Lung (tissue), 12 donors: Measurements from ENCODE around the gene BCAP31. TPM values are rescaled to one million over a fixed set of nuclear protein-coding genes. Genes with fewer than 3 reads are reported as not detected.
"Not testable (repeated sequence)": the region's sequence is repeated elsewhere in the genome, so short reads cannot be mapped to it uniquely, and the experiment has no call there.

Experiments used
- ATAC-seq: fragments of 200-7000 bp; cut with Tn5 transposase; one replicate; pipeline ENCODE4 v1.9.1; 2020; ENCODE audit warnings: moderate number of reproducible peaks; ENCODE audit not compliant: insufficient read depth, low FRiP score
- DNase-seq, 3 donors: peaks; one replicate each; pipeline ENCODE4 v3.0.0-alpha.2; 2013 to 2017
- H3K27ac ChIP-seq, 2 donors: one replicate each; pipeline ENCODE4 v1.5.1; 2013; ENCODE audit warnings: mild to moderate bottlenecking in 2 of 2, moderate library complexity in 2 of 2, control low read depth in 1 of 2, inconsistent platforms in 1 of 2, low read depth in 1 of 2, low read length in 1 of 2
- H3K27me3 ChIP-seq, 3 donors: one replicate each; pipeline ENCODE4 v1.5.1; 2013; ENCODE audit warnings: low read length in 2 of 3; ENCODE audit not compliant: control insufficient read depth in 3 of 3, insufficient read depth in 3 of 3
- H3K36me3 ChIP-seq, 4 donors: one replicate each; pipeline ENCODE4 v1.5.1; 2013; ENCODE audit warnings: low read length in 4 of 4, mild to moderate bottlenecking in 1 of 4, moderate library complexity in 1 of 4; ENCODE audit not compliant: control insufficient read depth in 4 of 4, insufficient read depth in 4 of 4
- H3K4me1 ChIP-seq, 5 donors: one replicate each; pipeline ENCODE4 v1.5.1; 2013; ENCODE audit warnings: low read length in 5 of 5, mild to moderate bottlenecking in 2 of 5, moderate library complexity in 1 of 5; ENCODE audit not compliant: control insufficient read depth in 5 of 5, insufficient read depth in 5 of 5
- H3K4me3 ChIP-seq: one replicate; pipeline ENCODE4 v1.5.1; 2013; ENCODE audit warnings: mild to moderate bottlenecking, control low read depth, moderate library complexity
- H3K9ac ChIP-seq, 2 donors: one replicate each; pipeline ENCODE4 v1.5.1; 2013; ENCODE audit warnings: low read length in 2 of 2, control low read depth in 1 of 2; ENCODE audit not compliant: insufficient read depth in 1 of 2
- H3K9me3 ChIP-seq, 4 donors: one replicate each; pipeline ENCODE4 v1.5.1; 2013; ENCODE audit warnings: low read length in 3 of 4, mild to moderate bottlenecking in 1 of 4, moderate library complexity in 1 of 4; ENCODE audit not compliant: control insufficient read depth in 4 of 4, insufficient read depth in 3 of 4
- CTCF ChIP-seq: IDR thresholded peaks from 2 replicates; pipeline ENCODE4 v1.5.1; 2012; ENCODE audit warnings: mild to moderate bottlenecking; ENCODE audit errors: control extremely low read depth, extremely low read depth
- WGBS, 2 donors: extraction: QIAGEN DNeasy Blood & Tissue Kit; methylation state at CpG; one replicate each; pipeline ENCODE4 v1.1.7; 2013; 5-methylcytosine and 5-hydroxymethylcytosine counted together
- polyA plus RNA-seq, 2 donors: library from polyadenylated mRNA; stranded (reverse); fragments of 200-250 nt; gene quantifications; one replicate each; pipeline ENCODE4 v1.2.1, GENCODE V29; 2013
- total RNA-seq, 2 donors: library from RNA; depleted of rRNA in 1 of 2; stranded (reverse); fragments of >200 nt in 1 of 2; gene quantifications; one replicate each; pipeline ENCODE4 v1.2.1, GENCODE V29; 2014 to 2021
- donor health status: control.
- donor health status: control.
- donor health status: Bipolar disorder and iron deficiency.
- donor health status: healthy.
- donor health status: DM: yes; HTN: yes; CAD: no.

The BCAP31 gene
- total and polyA plus RNA-seq, 4 donors, result 76.8 to 283 (median 206) TPM

GRCh38 chrX:153692003-153692402 is 32.2 kb downstream of the BCAP31 start:
- WGBS, 2 donors, result 60 to 73% methylated on average over 3 to 4 of the region's 4 CpGs
- no peak for TF ChIP-seq CTCF
- H3K9ac ChIP-seq, result no peak overlapping the region

GRCh38 chrX:153691032-153691827 is 33.0 kb downstream of the BCAP31 start:
- DNase-seq, result not testable (repeated sequence)

More at GRCh38 chrX:153692003-153692402, 32.2 kb downstream of the BCAP31 start:
- Histone ChIP-seq H3K4me1 (no peaks in the 10 kb centered on the region), H3K27me3 (no peaks in the 10 kb centered on the region), H3K9me3 (no peaks in the 10 kb centered on the region), H3K36me3 (peaks cover 0 to 2% (median 0%) of the 10 kb centered on the region in 4 donors), H3K4me3 (no peak overlapping the region), H3K27ac (no peak overlapping the region)
- ATAC-seq (no peak), DNase-seq (no peak)

GRCh38 chrX:153690466-153690865 is 33.7 kb downstream of the BCAP31 start:
- H3K27ac ChIP-seq, result peak overlapping the region in 1 of 2 donors; percentile 81
- H3K36me3 ChIP-seq, result no peaks in the 10 kb centered on the region
- H3K9ac ChIP-seq, result no peak overlapping the region
- no peaks in the 10 kb centered on the region for H3K4me1 ChIP-seq
- DNase-seq (no peak), ATAC-seq (no peak)
- no peaks in the 10 kb centered on the region for H3K9me3 ChIP-seq
- H3K27me3 ChIP-seq, result no peaks in the 10 kb centered on the region
- H3K4me3 ChIP-seq, result no peak overlapping the region
- 67 to 86% methylated on average over 6 to 14 of the region's 14 CpGs for WGBS, 2 donors
- TF ChIP-seq CTCF, result no peak

More at GRCh38 chrX:153691032-153691827, 33.0 kb downstream of the BCAP31 start:
- H3K9me3 ChIP-seq, H3K4me3 ChIP-seq, H3K4me1 ChIP-seq, ATAC-seq, H3K36me3 ChIP-seq, H3K27me3 ChIP-seq, H3K9ac ChIP-seq: not testable (repeated sequence)
- 90 to 94% methylated on average over 12 to 21 of the region's 21 CpGs for WGBS, 2 donors
- H3K27ac ChIP-seq, result peak overlapping the region in 1 of 2 donors; percentile 7

GRCh38 chrX:153689654-153690465 is 34.3 kb downstream of the BCAP31 start:
- Histone ChIP-seq H3K9ac (no peak overlapping the region), H3K27ac (peak overlapping the region in 1 of 2 donors; percentile 81)
- DNase-seq, result no peak

More at GRCh38 chrX:153689654-153690465, 34.3 kb downstream of the BCAP31 start:
- Histone ChIP-seq H3K36me3 (no peaks in the 10 kb centered on the region), H3K9me3 (no peaks in the 10 kb centered on the region), H3K27me3 (no peaks in the 10 kb centered on the region), H3K4me3 (no peak overlapping the region), H3K4me1 (no peaks in the 10 kb centered on the region)
- TF ChIP-seq CTCF, result no peak
- no peak for ATAC-seq
- WGBS, 2 donors, result 89 to 92% methylated on average over 8 to 19 of the region's 19 CpGs
